Stomach (tissue), 4 donors: ENCODE results near the gene NOXA1.

Experiments
- POLR2A ChIP-seq, 4 donors: fragments of 450-650 bp; IDR thresholded peaks; one replicate each; pipeline ENCODE4 v1.6.1; 2016; ENCODE audit warnings: antibody characterized with exemption in 4 of 4, control low read depth in 2 of 4, mild to moderate bottlenecking in 1 of 4, moderate library complexity in 1 of 4
- TF ChIP-seq, protein P1 (sequence below), 7 experiments: fragments of 450-650 bp in 4 of 7; fragments of 200-600 bp in 3 of 7; sonication (generic) in 3 of 7; IDR thresholded peaks; one replicate each; pipeline ENCODE4 v1.5.1; 2016 to 2019; ENCODE audit warnings: antibody characterized with exemption in 7 of 7, control low read depth in 2 of 7, mild to moderate bottlenecking in 1 of 7

DNA sequence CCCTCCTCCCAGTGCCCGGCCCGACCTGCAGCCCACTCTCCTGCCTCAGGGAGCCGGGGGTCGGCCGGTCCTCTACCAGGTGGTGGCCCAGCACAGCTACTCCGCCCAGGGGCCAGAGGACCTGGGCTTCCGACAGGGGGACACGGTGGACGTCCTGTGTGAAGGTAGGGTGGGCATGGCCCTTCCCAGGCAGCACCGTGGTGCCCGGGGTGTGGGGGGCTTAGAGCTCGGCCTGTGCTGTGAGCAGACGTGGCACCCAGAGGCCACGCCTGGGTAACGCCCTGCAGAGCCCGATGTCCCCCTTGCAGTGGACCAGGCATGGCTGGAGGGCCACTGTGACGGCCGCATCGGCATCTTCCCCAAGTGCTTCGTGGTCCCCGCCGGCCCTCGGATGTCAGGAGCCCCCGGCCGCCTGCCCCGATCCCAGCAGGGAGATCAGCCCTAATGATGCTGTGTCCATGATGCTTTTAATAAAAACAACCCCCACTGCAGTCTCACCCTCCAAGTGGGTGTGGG lies 10.8 kb downstream of the NOXA1 start:
- TF ChIP-seq, protein P1, sequence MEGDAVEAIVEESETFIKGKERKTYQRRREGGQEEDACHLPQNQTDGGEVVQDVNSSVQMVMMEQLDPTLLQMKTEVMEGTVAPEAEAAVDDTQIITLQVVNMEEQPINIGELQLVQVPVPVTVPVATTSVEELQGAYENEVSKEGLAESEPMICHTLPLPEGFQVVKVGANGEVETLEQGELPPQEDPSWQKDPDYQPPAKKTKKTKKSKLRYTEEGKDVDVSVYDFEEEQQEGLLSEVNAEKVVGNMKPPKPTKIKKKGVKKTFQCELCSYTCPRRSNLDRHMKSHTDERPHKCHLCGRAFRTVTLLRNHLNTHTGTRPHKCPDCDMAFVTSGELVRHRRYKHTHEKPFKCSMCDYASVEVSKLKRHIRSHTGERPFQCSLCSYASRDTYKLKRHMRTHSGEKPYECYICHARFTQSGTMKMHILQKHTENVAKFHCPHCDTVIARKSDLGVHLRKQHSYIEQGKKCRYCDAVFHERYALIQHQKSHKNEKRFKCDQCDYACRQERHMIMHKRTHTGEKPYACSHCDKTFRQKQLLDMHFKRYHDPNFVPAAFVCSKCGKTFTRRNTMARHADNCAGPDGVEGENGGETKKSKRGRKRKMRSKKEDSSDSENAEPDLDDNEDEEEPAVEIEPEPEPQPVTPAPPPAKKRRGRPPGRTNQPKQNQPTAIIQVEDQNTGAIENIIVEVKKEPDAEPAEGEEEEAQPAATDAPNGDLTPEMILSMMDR (IDR thresholded peaks at IDR 0.05) = no peak
- no peak for TF ChIP-seq POLR2A (IDR thresholded peaks at IDR 0.05)
